NCI-H524 treated with DMSO at 0.1 percent for 48 hours (cell line): ENCODE measurements around the gene LENG8.
"Not testable (repeated sequence)": the region's sequence is repeated elsewhere in the genome, so short reads cannot be mapped to it uniquely, and the experiment has no call there.

Experiments
- DNase-seq: peaks from one replicate; lab custom pipeline; 2025; lab: John Stamatoyannopoulos, UW

LENG8 gene

GRCh38 chr19:54484451-54484850 lies 35.5 kb downstream of the LENG8 start:
- no peak for DNase-seq

GRCh38 chr19:54485851-54486250 lies 36.9 kb downstream of the LENG8 start:
- DNase-seq = no peak

GRCh38 chr19:54489341-54489740 lies 40.3 kb downstream of the LENG8 start:
- no peak for DNase-seq

- no peak for DNase-seq
These were observed 40.8 kb downstream of the LENG8 start for GRCh38 chr19:54489766-54490165.

- no peak for DNase-seq
These were observed 43.6 kb downstream of the LENG8 start for GRCh38 chr19:54492568-54492967.

- DNase-seq = not testable (repeated sequence)
These were observed 44.1 kb downstream of the LENG8 start for GRCh38 chr19:54493056-54493455.

GRCh38 chr19:54493967-54494585 lies 45.1 kb downstream of the LENG8 start:
- no peak for DNase-seq

- DNase-seq = not testable (repeated sequence)
These were observed 46.3 kb downstream of the LENG8 start for GRCh38 chr19:54495284-54495683.

- not testable (repeated sequence) for DNase-seq
These were observed 48.9 kb downstream of the LENG8 start for GRCh38 chr19:54497747-54498450.

GRCh38 chr19:54498451-54498772 lies 49.4 kb downstream of the LENG8 start:
- not testable (repeated sequence) for DNase-seq

GRCh38 chr19:54502518-54503048 lies 53.6 kb downstream of the LENG8 start, which contains the start of gene LAIR2:
Gene LAIR2, plus strand, starts transcription at chr19:54502831. Its CDS starts 88 bp downstream, at chr19:54502919.
- no peak for DNase-seq

GRCh38 chr19:54505542-54505941 lies 56.5 kb downstream of the LENG8 start:
- not testable (repeated sequence) for DNase-seq

GRCh38 chr19:54506079-54506478 lies 57.1 kb downstream of the LENG8 start:
- no peak for DNase-seq

- DNase-seq = not testable (repeated sequence)
These were observed 58.2 kb downstream of the LENG8 start for GRCh38 chr19:54507038-54507717.

- no peak for DNase-seq
These were observed 58.8 kb downstream of the LENG8 start for GRCh38 chr19:54507824-54508223.

- not testable (repeated sequence) for DNase-seq
These were observed 59.5 kb downstream of the LENG8 start for GRCh38 chr19:54508487-54508886.

GRCh38 chr19:54509200-54509940 lies 60.4 kb downstream of the LENG8 start:
- not testable (repeated sequence) for DNase-seq
